CD14-positive monocyte (primary cell): Measurements from ENCODE around the gene SYTL4. TPM values are rescaled to one million over a fixed set of nuclear protein-coding genes. Genes with fewer than 3 reads are reported as not detected.

ENCODE experiments used
- DNase-seq, 3 donors: peaks; one replicate each; pipeline ENCODE4 v3.0.0-alpha.2; 2011 to 2022
- H2AFZ ChIP-seq: 2 replicates; pipeline ENCODE4 v1.6.0; 2012; ENCODE audit warnings: mild to moderate bottlenecking, low read depth, low read length, inconsistent platforms; ENCODE audit not compliant: insufficient read depth, poor library complexity, severe bottlenecking
- H3K27ac ChIP-seq, 2 donors: 1 replicate in 1 of 2; 2 replicates in 1 of 2; pipeline ENCODE4 v1.5.1; 2012 to 2013; ENCODE audit warnings: low read length in 2 of 2, control low read depth in 1 of 2, inconsistent platforms in 1 of 2, low read depth in 1 of 2, mild to moderate bottlenecking in 1 of 2
- H3K27me3 ChIP-seq, 2 donors: one replicate each; pipeline versions ENCODE4 v1.6.0 to v1.6.1; 2011 to 2013; ENCODE audit warnings: low read length in 2 of 2; ENCODE audit not compliant: control insufficient read depth in 2 of 2, insufficient read depth in 2 of 2
- H3K36me3 ChIP-seq, 2 donors: replicated peaks in 1 of 2; 1 replicate in 1 of 2; 2 replicates in 1 of 2; pipeline versions ENCODE4 v1.5.1 to v1.6.1; 2012 to 2013; ENCODE audit warnings: low read length in 2 of 2, control low read depth in 1 of 2, inconsistent platforms in 1 of 2, mild to moderate bottlenecking in 1 of 2; ENCODE audit not compliant: insufficient read depth in 2 of 2, control insufficient read depth in 1 of 2
- H3K4me1 ChIP-seq, 2 donors: 1 replicate in 1 of 2; 2 replicates in 1 of 2; pipeline versions ENCODE4 v1.5.1 to v1.6.1; 2012 to 2013; ENCODE audit warnings: low read length in 2 of 2, control low read depth in 1 of 2, inconsistent platforms in 1 of 2, mild to moderate bottlenecking in 1 of 2, moderate library complexity in 1 of 2; ENCODE audit not compliant: insufficient read depth in 2 of 2, control insufficient read depth in 1 of 2
- H3K4me2 ChIP-seq: replicated peaks from 2 replicates; pipeline ENCODE3; 2012; ENCODE audit warnings: low read length, moderate library complexity, mild to moderate bottlenecking; ENCODE audit not compliant: poor library complexity, severe bottlenecking; ENCODE audit errors: extremely low read depth
- H3K4me3 ChIP-seq, 3 experiments: fragments of 200-600 bp in 1 of 3; sonication (generic) in 1 of 3; replicated peaks in 1 of 3; 1 replicate in 2 of 3; 2 replicates in 1 of 3; pipeline ENCODE4 v1.5.1; 2011 to 2013; ENCODE audit warnings: low read length in 3 of 3, mild to moderate bottlenecking in 3 of 3, control low read depth in 2 of 3, low read depth in 2 of 3, inconsistent platforms in 1 of 3, moderate library complexity in 1 of 3
- H3K79me2 ChIP-seq: 2 replicates; pipeline ENCODE4 v1.6.0; 2012; ENCODE audit warnings: mild to moderate bottlenecking, control low read depth, inconsistent platforms, low read length, moderate library complexity; ENCODE audit not compliant: insufficient read depth
- H3K9ac ChIP-seq: 2 replicates; pipeline ENCODE4 v1.6.0; 2017; ENCODE audit warnings: low read length, mild to moderate bottlenecking; ENCODE audit not compliant: insufficient read depth, poor library complexity, severe bottlenecking
- H3K9me3 ChIP-seq, 2 donors: replicated peaks in 1 of 2; 1 replicate in 1 of 2; 2 replicates in 1 of 2; pipeline versions ENCODE4 v1.5.1 to v1.6.1; 2012 to 2013; ENCODE audit warnings: low read length in 2 of 2, control low read depth in 1 of 2; ENCODE audit not compliant: control insufficient read depth in 1 of 2, insufficient read depth in 1 of 2
- H4K20me1 ChIP-seq: 2 replicates; pipeline ENCODE4 v1.6.0; 2012; ENCODE audit warnings: mild to moderate bottlenecking, low read length, control low read depth, moderate library complexity; ENCODE audit not compliant: insufficient read depth
- H3K27ac Mint-ChIP-seq, 7 donors: one replicate each; pipeline ENCODE4 v1.8.0; 2020; ENCODE audit warnings: mild to moderate bottlenecking in 7 of 7, mixed read lengths in 7 of 7, moderate library complexity in 6 of 7, inconsistent platforms in 2 of 7
- H3K27me3 Mint-ChIP-seq, 3 donors: one replicate each; pipeline ENCODE4 v1.8.0; 2021 to 2022; ENCODE audit warnings: low read depth in 3 of 3, mild to moderate bottlenecking in 3 of 3, mixed read lengths in 3 of 3, moderate library complexity in 3 of 3, inconsistent platforms in 1 of 3
- H3K36me3 Mint-ChIP-seq, 2 donors: one replicate each; pipeline ENCODE4 v1.8.0; 2020; ENCODE audit warnings: mixed read lengths in 2 of 2, inconsistent platforms in 1 of 2, mild to moderate bottlenecking in 1 of 2
- H3K4me1 Mint-ChIP-seq: one replicate; pipeline ENCODE4 v1.8.0; 2020; ENCODE audit warnings: mild to moderate bottlenecking, mixed read lengths
- H3K4me3 Mint-ChIP-seq, 2 donors: one replicate each; pipeline ENCODE4 v1.8.0; 2020; ENCODE audit warnings: mild to moderate bottlenecking in 2 of 2, mixed read lengths in 2 of 2, moderate library complexity in 1 of 2
- H3K9me3 Mint-ChIP-seq, 7 donors: one replicate each; pipeline ENCODE4 v1.8.0; 2020 to 2022; ENCODE audit warnings: mixed read lengths in 7 of 7, mild to moderate bottlenecking in 6 of 7, moderate library complexity in 6 of 7, inconsistent platforms in 2 of 7
- CTCF ChIP-seq: fragments of 200-600 bp; IDR thresholded peaks from one replicate; pipeline ENCODE4 v1.8.0; 2022; ENCODE audit warnings: antibody characterized with exemption, mild to moderate bottlenecking
- WGBS: methylation state at CpG from one replicate; pipeline ENCODE4 v1.1.5; 2013; ENCODE audit warnings: missing lambda C conversion rate; ENCODE audit not compliant: insufficient coverage; 5-methylcytosine and 5-hydroxymethylcytosine counted together
- intact Hi-C, 2 donors: fragments of 100-400 bp; cut with micrococcal nuclease; formaldehyde crosslinking; loops; one replicate each; pipeline versions ENCODE4 v1.15.0 to v1.15.1; 2023
- polyA plus RNA-seq, 3 donors: library from polyadenylated mRNA; depleted of rRNA in 1 of 3; unstranded in 2 of 3; stranded (reverse) in 1 of 3; fragments of 300-500 nt in 2 of 3; fragments of >200 nt in 1 of 3; fragmentation: Illumina TruSeq in 2 of 3; gene quantifications; 1 replicate in 2 of 3; 2 replicates in 1 of 3; pipeline ENCODE4 v1.2.3, GENCODE V29; 2012 to 2021

Gene SYTL4
- polyA plus RNA-seq, 3 donors: 0.17 TPM; not detected in 2

GRCh38 chrX:100643212-100643611, 88.7 kb downstream of the SYTL4 start:
- H3K27me3 Mint-ChIP-seq: peaks cover 28 to 52% (median 41%) of the 10 kb centered on the region in 3 donors
- Histone ChIP-seq H3K27ac (no peak overlapping the region), H3K4me2 (no peak overlapping the region)

GRCh38 chrX:100642290-100642689, 89.6 kb downstream of the SYTL4 start:
- H3K27ac ChIP-seq: no peak overlapping the region
- DNase-seq: no peak
- Mint-ChIP-seq H3K4me1 (peaks cover 7% of the 10 kb centered on the region), H3K9me3 (peaks cover 0 to 2% (median 0%) of the 10 kb centered on the region in 7 donors), H3K4me3 (no peak overlapping the region), H3K27me3 (peaks cover 31 to 53% (median 50%) of the 10 kb centered on the region in 3 donors), H3K27ac (no peak overlapping the region), H3K36me3 (no peaks in the 10 kb centered on the region)
- H3K36me3 ChIP-seq: no peaks in the 10 kb centered on the region
- no peak for TF ChIP-seq CTCF
- WGBS: 100% methylated on average over 1 of the region's 3 CpGs
- no peak overlapping the region for H3K9ac ChIP-seq
- no peaks in the 10 kb centered on the region for H4K20me1 ChIP-seq
- H3K9me3 ChIP-seq: no peaks in the 10 kb centered on the region
- peaks cover 42 to 49% of the 10 kb centered on the region in 2 donors for H3K27me3 ChIP-seq
- H3K79me2 ChIP-seq: no peaks in the 10 kb centered on the region
- H2AFZ ChIP-seq: no peak overlapping the region
- H3K4me3 ChIP-seq: no peak overlapping the region
- intact Hi-C loops: no loop called here
- no peak overlapping the region for H3K4me2 ChIP-seq
- peaks cover 0 to 3% of the 10 kb centered on the region in 2 donors for H3K4me1 ChIP-seq

More at GRCh38 chrX:100643212-100643611, 88.7 kb downstream of the SYTL4 start:
- H3K27ac Mint-ChIP-seq: no peak overlapping the region
- no peak for TF ChIP-seq CTCF
- Histone ChIP-seq H3K27me3 (peaks cover 37 to 45% of the 10 kb centered on the region in 2 donors), H3K4me3 (no peak overlapping the region), H2AFZ (no peak overlapping the region), H3K9me3 (no peaks in the 10 kb centered on the region), H3K36me3 (no peaks in the 10 kb centered on the region), H4K20me1 (no peaks in the 10 kb centered on the region), H3K4me1 (peaks cover 0 to 3% of the 10 kb centered on the region in 2 donors), H3K9ac (no peak overlapping the region), H3K79me2 (no peaks in the 10 kb centered on the region)
- H3K36me3 Mint-ChIP-seq: no peaks in the 10 kb centered on the region
- H3K9me3 Mint-ChIP-seq: peaks cover 0 to 2% (median 0%) of the 10 kb centered on the region in 7 donors
- peaks cover 7% of the 10 kb centered on the region for H3K4me1 Mint-ChIP-seq
- intact Hi-C loops: no loop called here
- no peak for DNase-seq
- no peak overlapping the region for H3K4me3 Mint-ChIP-seq
- WGBS: 97% methylated on average over 6 of the region's 11 CpGs
